Glutamatergic neuron (in vitro differentiated cells): Measurements from ENCODE around the gene PIK3CD. TPM values are rescaled to one million over a fixed set of nuclear protein-coding genes. Genes with fewer than 3 reads are reported as not detected.

Source experiments
- DNase-seq: peaks from one replicate; pipeline ENCODE4 v3.0.0; 2022
- H3K27ac Mint-ChIP-seq: one replicate; pipeline ENCODE4 v1.8.0; 2020; ENCODE audit warnings: mild to moderate bottlenecking, mixed read lengths, inconsistent platforms; ENCODE audit not compliant: unreplicated experiment
- H3K27me3 Mint-ChIP-seq: one replicate; pipeline ENCODE4 v1.8.0; 2020; ENCODE audit warnings: mild to moderate bottlenecking, moderate library complexity, mixed read lengths, inconsistent platforms; ENCODE audit not compliant: unreplicated experiment
- H3K36me3 Mint-ChIP-seq: one replicate; pipeline ENCODE4 v1.8.0; 2020; ENCODE audit warnings: mild to moderate bottlenecking, mixed read lengths, inconsistent platforms; ENCODE audit not compliant: unreplicated experiment
- H3K4me1 Mint-ChIP-seq: one replicate; pipeline ENCODE4 v1.8.0; 2020; ENCODE audit warnings: mild to moderate bottlenecking, low read depth, mixed read lengths, inconsistent platforms; ENCODE audit not compliant: unreplicated experiment
- H3K4me3 Mint-ChIP-seq: one replicate; pipeline ENCODE4 v1.8.0; 2020; ENCODE audit warnings: mild to moderate bottlenecking, mixed read lengths, inconsistent platforms; ENCODE audit not compliant: unreplicated experiment
- H3K9me3 Mint-ChIP-seq: one replicate; pipeline ENCODE4 v1.8.0; 2020; ENCODE audit warnings: mild to moderate bottlenecking, moderate library complexity, mixed read lengths, inconsistent platforms; ENCODE audit not compliant: unreplicated experiment
- total RNA-seq: library from RNA; stranded (reverse); fragmentation: NEBNext Ultra II Directional; extraction: Animal tissue kit (Norgen Biotek cat#: 25700); gene quantifications from one replicate; pipeline ENCODE4 v1.2.1, GENCODE V29; 2021; ENCODE audit not compliant: unreplicated experiment
- TF ChIP-seq, protein P1 (sequence below): fragments of 200-600 bp; sonication (generic); IDR thresholded peaks from one replicate; pipeline ENCODE4 v1.5.0; 2021; ENCODE audit not compliant: partially characterized antibody, unreplicated experiment

The PIK3CD gene
- total RNA-seq, 1 donor from 2014 or later = 39.4 TPM

DNA sequence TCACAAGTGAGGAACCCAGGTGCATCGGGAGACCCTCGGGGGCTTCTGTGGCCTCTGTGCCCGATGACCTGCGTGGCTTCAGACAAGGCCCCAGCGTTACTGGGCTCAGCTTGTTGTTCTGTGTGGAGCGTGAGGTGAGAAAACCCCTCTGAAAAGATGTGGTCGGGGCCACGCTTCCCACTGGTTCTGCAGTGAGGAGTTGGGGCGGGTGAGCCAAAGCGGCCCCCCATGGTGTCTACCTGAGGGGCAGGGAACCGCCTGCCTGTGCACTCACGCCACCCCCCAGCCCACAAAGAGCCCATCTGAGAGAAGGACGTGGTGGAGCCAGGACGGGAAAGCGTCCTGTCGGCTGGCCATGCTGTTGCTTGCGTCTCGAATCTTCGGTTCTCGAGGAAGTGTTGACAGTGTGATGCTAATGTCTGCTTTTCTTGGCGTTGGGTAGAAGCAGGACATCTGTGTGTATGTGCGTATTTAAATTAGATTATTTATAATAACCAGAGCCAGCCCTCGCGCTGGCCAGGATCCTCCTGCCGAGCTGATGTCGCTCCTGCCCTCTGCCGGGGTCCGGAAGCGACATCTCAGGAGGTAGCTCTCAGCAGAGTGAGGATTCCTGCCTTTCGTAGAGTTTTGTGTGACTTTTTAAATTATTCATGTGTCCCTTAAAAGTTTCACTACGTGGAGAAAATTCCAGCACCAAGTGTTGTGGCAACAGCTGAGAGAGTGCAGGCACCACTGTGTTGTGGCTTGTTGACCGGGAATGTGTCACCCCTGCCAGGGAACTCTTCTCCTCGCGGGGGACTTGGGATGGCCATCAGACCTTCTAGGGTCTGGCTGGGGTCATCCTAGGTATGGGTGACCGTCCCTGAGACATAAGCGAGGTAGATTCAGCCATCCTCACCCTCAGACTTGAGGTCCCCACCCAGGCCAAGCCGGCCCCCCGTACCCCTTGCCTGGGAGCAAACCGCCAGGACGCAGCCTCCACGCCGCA is 47.5 kb upstream of the PIK3CD start:
- Mint-ChIP-seq H3K9me3 (no peaks in the 10 kb centered on the region), H3K27ac (no peak overlapping the region), H3K36me3 (no peaks in the 10 kb centered on the region), H3K4me1 (no peaks in the 10 kb centered on the region), H3K27me3 (peaks cover 5% of the 10 kb centered on the region), H3K4me3 (no peak overlapping the region)
- DNase-seq = no peak
- TF ChIP-seq, protein P1, sequence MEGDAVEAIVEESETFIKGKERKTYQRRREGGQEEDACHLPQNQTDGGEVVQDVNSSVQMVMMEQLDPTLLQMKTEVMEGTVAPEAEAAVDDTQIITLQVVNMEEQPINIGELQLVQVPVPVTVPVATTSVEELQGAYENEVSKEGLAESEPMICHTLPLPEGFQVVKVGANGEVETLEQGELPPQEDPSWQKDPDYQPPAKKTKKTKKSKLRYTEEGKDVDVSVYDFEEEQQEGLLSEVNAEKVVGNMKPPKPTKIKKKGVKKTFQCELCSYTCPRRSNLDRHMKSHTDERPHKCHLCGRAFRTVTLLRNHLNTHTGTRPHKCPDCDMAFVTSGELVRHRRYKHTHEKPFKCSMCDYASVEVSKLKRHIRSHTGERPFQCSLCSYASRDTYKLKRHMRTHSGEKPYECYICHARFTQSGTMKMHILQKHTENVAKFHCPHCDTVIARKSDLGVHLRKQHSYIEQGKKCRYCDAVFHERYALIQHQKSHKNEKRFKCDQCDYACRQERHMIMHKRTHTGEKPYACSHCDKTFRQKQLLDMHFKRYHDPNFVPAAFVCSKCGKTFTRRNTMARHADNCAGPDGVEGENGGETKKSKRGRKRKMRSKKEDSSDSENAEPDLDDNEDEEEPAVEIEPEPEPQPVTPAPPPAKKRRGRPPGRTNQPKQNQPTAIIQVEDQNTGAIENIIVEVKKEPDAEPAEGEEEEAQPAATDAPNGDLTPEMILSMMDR = no peak

DNA sequence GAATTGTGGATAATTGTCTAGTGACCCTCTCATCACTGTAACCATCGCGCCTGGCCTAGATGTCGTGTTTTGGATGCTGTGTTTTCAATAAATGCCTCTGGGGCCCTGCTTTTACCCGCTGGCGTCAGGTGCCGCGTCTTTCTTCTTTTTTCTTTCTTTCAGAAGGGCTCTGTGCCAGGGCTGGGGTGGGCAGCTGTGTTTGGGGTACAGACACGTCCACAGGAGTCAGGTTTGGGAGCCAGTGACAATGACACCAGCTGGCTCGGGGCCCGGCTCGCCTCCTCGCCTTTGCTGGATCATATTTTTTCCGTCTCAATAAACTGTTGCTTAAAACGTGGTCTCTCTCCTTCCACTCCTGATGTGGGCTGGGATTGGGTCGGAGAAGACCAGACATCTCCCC is 46.7 kb upstream of the PIK3CD start:
- TF ChIP-seq, protein P1 = no peak
- Mint-ChIP-seq H3K4me3 (no peak overlapping the region), H3K9me3 (no peaks in the 10 kb centered on the region), H3K36me3 (no peaks in the 10 kb centered on the region), H3K27ac (no peak overlapping the region), H3K27me3 (peaks cover 5% of the 10 kb centered on the region), H3K4me1 (no peaks in the 10 kb centered on the region)
- DNase-seq = no peak

DNA sequence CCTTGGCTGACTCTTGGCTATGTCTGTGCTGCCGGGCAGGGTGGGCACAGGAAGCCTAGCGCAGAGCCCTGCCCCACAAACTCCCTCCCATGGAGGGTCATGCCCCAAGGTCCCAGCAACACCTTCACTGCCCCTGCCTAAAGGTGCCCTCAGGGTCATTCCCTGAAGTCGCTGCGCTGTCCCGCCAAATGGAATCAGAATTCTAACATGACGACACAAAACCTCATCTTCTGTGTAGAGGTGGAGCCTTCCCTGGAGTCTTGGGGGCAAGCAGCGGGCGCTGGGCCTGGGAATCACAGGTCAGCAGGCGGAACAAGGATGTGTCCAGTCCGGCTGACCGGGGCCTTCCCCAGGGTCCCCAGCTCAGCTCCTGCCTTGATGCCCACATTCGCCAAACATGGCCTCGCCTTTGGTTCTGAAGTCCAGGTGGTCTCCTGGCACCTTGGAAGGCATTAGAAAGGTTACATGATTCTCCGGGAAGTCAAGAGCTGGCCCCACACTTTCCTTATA is 45.5 kb upstream of the PIK3CD start:
- Mint-ChIP-seq H3K27ac (no peak overlapping the region), H3K36me3 (no peaks in the 10 kb centered on the region), H3K27me3 (peaks cover 5% of the 10 kb centered on the region), H3K9me3 (no peaks in the 10 kb centered on the region), H3K4me3 (no peak overlapping the region), H3K4me1 (no peaks in the 10 kb centered on the region)
- TF ChIP-seq, protein P1 = no peak
- no peak for DNase-seq

DNA sequence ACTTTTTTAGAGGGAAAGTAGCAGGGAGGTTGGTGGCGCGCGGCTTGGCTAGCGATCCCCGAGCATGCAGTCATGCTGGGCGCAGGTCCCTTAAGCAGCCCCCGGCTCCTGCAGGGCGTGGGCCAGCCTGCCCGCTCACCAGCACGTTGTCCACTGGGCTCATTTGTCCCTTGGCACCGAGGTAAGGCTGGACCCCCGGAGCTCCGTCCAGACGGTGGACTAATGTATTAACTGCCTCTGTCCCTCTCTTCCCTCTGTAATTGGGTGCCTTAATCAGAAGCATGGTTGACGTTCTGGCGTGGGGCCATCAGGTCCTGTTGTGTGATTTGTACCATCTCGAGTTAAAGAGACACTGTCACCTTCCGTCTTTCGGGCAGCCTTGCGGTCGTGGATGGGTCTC is 45.1 kb upstream of the PIK3CD start:
- H3K27me3 Mint-ChIP-seq = peaks cover 5% of the 10 kb centered on the region
- no peaks in the 10 kb centered on the region for H3K9me3 Mint-ChIP-seq
- H3K27ac Mint-ChIP-seq = no peak overlapping the region
- H3K4me1 Mint-ChIP-seq = no peaks in the 10 kb centered on the region
- H3K36me3 Mint-ChIP-seq = no peaks in the 10 kb centered on the region
- no peak overlapping the region for H3K4me3 Mint-ChIP-seq
- TF ChIP-seq, protein P1 = no peak
- DNase-seq = no peak

DNA sequence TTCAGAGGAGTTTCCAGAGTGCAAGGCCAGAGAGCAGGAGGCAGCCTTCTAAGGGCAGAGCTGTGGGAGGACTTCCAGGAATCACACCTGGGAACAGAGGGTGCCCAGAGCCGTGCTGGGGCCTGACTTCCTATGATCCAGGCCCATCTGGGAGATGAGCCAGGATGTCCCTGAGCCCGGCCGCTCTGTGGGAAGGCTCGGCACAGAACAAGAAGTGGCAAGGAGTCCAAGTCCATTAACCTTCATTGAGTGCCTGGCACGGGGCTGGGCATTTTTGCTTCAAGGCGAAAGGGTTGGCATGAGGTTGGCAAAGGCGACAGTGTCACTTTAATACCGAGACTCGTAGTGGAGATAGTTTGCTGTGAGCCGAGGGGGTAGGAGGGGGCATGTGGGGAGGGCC is 44.6 kb upstream of the PIK3CD start:
- H3K9me3 Mint-ChIP-seq = no peaks in the 10 kb centered on the region
- TF ChIP-seq, protein P1 = no peak
- H3K27ac Mint-ChIP-seq = no peak overlapping the region

More for the DNA sequence above, 44.6 kb upstream of the PIK3CD start:
- H3K36me3 Mint-ChIP-seq = no peaks in the 10 kb centered on the region
- H3K4me3 Mint-ChIP-seq = no peak overlapping the region
- no peak for DNase-seq
- H3K4me1 Mint-ChIP-seq = no peaks in the 10 kb centered on the region
- peaks cover 5% of the 10 kb centered on the region for H3K27me3 Mint-ChIP-seq
